Measurements from ENCODE around the gene CTDSPL.

CTDSPL gene

GRCh38 chr3:37942646-37943045 lies 81.0 kb downstream of the CTDSPL start:
- no peak for ATAC-seq
- TF ChIP-seq ZFP3 (CRISPR knock-in tag; IDR thresholded peaks at IDR 0.05) (no peak), ZFP30 (CRISPR knock-in tag; IDR thresholded peaks at IDR 0.05) (no peak), ZNF8 (CRISPR knock-in tag; IDR thresholded peaks at IDR 0.05) (no peak), PATZ1 (CRISPR knock-in tag; IDR thresholded peaks at IDR 0.05; ENCODE audit: borderline replicate concordance) (no peak), ZNF70 (CRISPR knock-in tag; IDR thresholded peaks at IDR 0.05) (no peak), TSHZ2 (CRISPR knock-in tag; IDR thresholded peaks at IDR 0.05) (no peak), CREB5 (CRISPR knock-in tag; IDR thresholded peaks at IDR 0.05; ENCODE audit: low read depth) (no peak), PPARA (CRISPR knock-in tag; IDR thresholded peaks at IDR 0.05; ENCODE audit: borderline replicate concordance) (no peak), OSR1 (CRISPR knock-in tag; IDR thresholded peaks at IDR 0.05) (no peak), RARB (CRISPR knock-in tag; IDR thresholded peaks at IDR 0.05) (no peak), SNAI2 (CRISPR knock-in tag; IDR thresholded peaks at IDR 0.05) (no peak)

GRCh38 chr3:37943126-37943525 lies 81.4 kb downstream of the CTDSPL start:
- no peak for TF ChIP-seq TOX (CRISPR knock-in tag; IDR thresholded peaks at IDR 0.05; ENCODE audit: borderline replicate concordance)
- no peak for TF ChIP-seq CREB5 (CRISPR knock-in tag; IDR thresholded peaks at IDR 0.05; ENCODE audit: low read depth)
- TF ChIP-seq ESRRG (CRISPR knock-in tag; IDR thresholded peaks at IDR 0.05): no peak
- no peak for TF ChIP-seq BACH2 (CRISPR knock-in tag; IDR thresholded peaks at IDR 0.05; ENCODE audit: borderline replicate concordance)
- TF ChIP-seq RARB (CRISPR knock-in tag; IDR thresholded peaks at IDR 0.05): no peak
- TF ChIP-seq ZFP3 (CRISPR knock-in tag; IDR thresholded peaks at IDR 0.05): no peak
- no peak for TF ChIP-seq CSDC2 (CRISPR knock-in tag; IDR thresholded peaks at IDR 0.05)
- TF ChIP-seq CSRNP3 (CRISPR knock-in tag; IDR thresholded peaks at IDR 0.05): no peak
- no peak for TF ChIP-seq ISL1 (CRISPR knock-in tag; IDR thresholded peaks at IDR 0.05)
- no peak for TF ChIP-seq ZNF8 (CRISPR knock-in tag; IDR thresholded peaks at IDR 0.05)
- TF ChIP-seq TSHZ2 (CRISPR knock-in tag; IDR thresholded peaks at IDR 0.05): no peak
- TF ChIP-seq POU6F1 (CRISPR knock-in tag; IDR thresholded peaks at IDR 0.05; ENCODE audit: borderline replicate concordance, low read depth): no peak
- no peak for TF ChIP-seq PPARA (CRISPR knock-in tag; IDR thresholded peaks at IDR 0.05; ENCODE audit: borderline replicate concordance)
- no peak for TF ChIP-seq ZFP30 (CRISPR knock-in tag; IDR thresholded peaks at IDR 0.05)
- no peak for ATAC-seq

Measured in SK-N-SH treated with all-trans-retinoic acid at 6 μM for 48 hours (cell line).